Measurements from ENCODE around the gene COA6. TPM values are rescaled to one million over a fixed set of nuclear protein-coding genes. Genes with fewer than 3 reads are reported as not detected.
"Not testable (repeated sequence)": the region's sequence is repeated elsewhere in the genome, so short reads cannot be mapped to it uniquely, and the experiment has no call there.

Gene COA6
- polyA plus RNA-seq, 4 donors, result 33.1 to 40.7 (median 37.8) TPM

- no peak for DNase-seq (ENCODE audit: low read depth in 4 of 4, low spot score in 3 of 4)
Observed at GRCh38 chr1:234369033-234369430, 4.2 kb upstream of the COA6 start.

GRCh38 chr1:234369784-234370183 lies 3.5 kb upstream of the COA6 start:
- DNase-seq (ENCODE audit: low read depth in 4 of 4, low spot score in 3 of 4), result no peak

GRCh38 chr1:234371414-234371813 lies 1.8 kb upstream of the COA6 start:
- DNase-seq (ENCODE audit: low read depth in 4 of 4, low spot score in 3 of 4), result no peak

- no peak for DNase-seq (ENCODE audit: low read depth in 4 of 4, low spot score in 3 of 4)
Observed at GRCh38 chr1:234372011-234372757, 1.1 kb upstream of the COA6 start.

- no peak for DNase-seq (ENCODE audit: low read depth in 4 of 4, low spot score in 3 of 4)
Observed at GRCh38 chr1:234373959-234374254, 651 bp downstream of the COA6 start.

- no peak for DNase-seq (ENCODE audit: low read depth in 4 of 4, low spot score in 3 of 4)
Observed at GRCh38 chr1:234375672-234376071, 2.4 kb downstream of the COA6 start.

- not testable (repeated sequence) for DNase-seq (ENCODE audit: low read depth in 4 of 4, low spot score in 3 of 4)
Observed at GRCh38 chr1:234379591-234380109, 6.4 kb downstream of the COA6 start.

GRCh38 chr1:234381699-234382555 lies 8.7 kb downstream of the COA6 start:
- DNase-seq (ENCODE audit: low read depth in 4 of 4, low spot score in 3 of 4), result no peak

GRCh38 chr1:234386122-234386521 lies 12.9 kb downstream of the COA6 start:
- DNase-seq (ENCODE audit: low read depth in 4 of 4, low spot score in 3 of 4), result no peak

GRCh38 chr1:234388094-234388493 lies 14.8 kb downstream of the COA6 start:
- no peak for DNase-seq (ENCODE audit: low read depth in 4 of 4, low spot score in 3 of 4)

GRCh38 chr1:234393190-234393589 lies 19.9 kb downstream of the COA6 start:
- DNase-seq (ENCODE audit: low read depth in 4 of 4, low spot score in 3 of 4), result no peak

- DNase-seq (ENCODE audit: low read depth in 4 of 4, low spot score in 3 of 4), result no peak
Observed at GRCh38 chr1:234395297-234395696, 22.0 kb downstream of the COA6 start.

GRCh38 chr1:234396092-234396491 lies 22.8 kb downstream of the COA6 start:
- DNase-seq (ENCODE audit: low read depth in 4 of 4, low spot score in 3 of 4), result no peak

- no peak for DNase-seq (ENCODE audit: low read depth in 4 of 4, low spot score in 3 of 4)
Observed at GRCh38 chr1:234396871-234397270, 23.6 kb downstream of the COA6 start.

GRCh38 chr1:234397732-234398131 lies 24.5 kb downstream of the COA6 start:
- no peak for DNase-seq (ENCODE audit: low read depth in 4 of 4, low spot score in 3 of 4)

- DNase-seq (ENCODE audit: low read depth in 4 of 4, low spot score in 3 of 4), result no peak
Observed at GRCh38 chr1:234398849-234399381, 25.7 kb downstream of the COA6 start.

GRCh38 chr1:234399515-234399914 lies 26.3 kb downstream of the COA6 start:
- not testable (repeated sequence) for DNase-seq (ENCODE audit: low read depth in 4 of 4, low spot score in 3 of 4)

GRCh38 chr1:234400773-234401172 lies 27.5 kb downstream of the COA6 start:
- DNase-seq (ENCODE audit: low read depth in 4 of 4, low spot score in 3 of 4), result no peak

- no peak for DNase-seq (ENCODE audit: low read depth in 4 of 4, low spot score in 3 of 4)
Observed at GRCh38 chr1:234401658-234402057, 28.4 kb downstream of the COA6 start.

- no peak for DNase-seq (ENCODE audit: low read depth in 4 of 4, low spot score in 3 of 4)
Observed at GRCh38 chr1:234402939-234403338, 29.7 kb downstream of the COA6 start.

- DNase-seq (ENCODE audit: low read depth in 4 of 4, low spot score in 3 of 4), result no peak
Observed at GRCh38 chr1:234405676-234406075, 32.4 kb downstream of the COA6 start.

GRCh38 chr1:234406871-234407270 lies 33.6 kb downstream of the COA6 start:
- DNase-seq (ENCODE audit: low read depth in 4 of 4, low spot score in 3 of 4), result no peak
